HG03064 (cell line): ENCODE data around the gene NAV2.

Source experiments
- ATAC-seq: cut with Tn5 transposase; IDR thresholded peaks from one replicate; pipeline ENCODE4 v1.9.1; 2021; ENCODE audit warnings: low read depth; ENCODE audit not compliant: unreplicated experiment

Gene NAV2

DNA sequence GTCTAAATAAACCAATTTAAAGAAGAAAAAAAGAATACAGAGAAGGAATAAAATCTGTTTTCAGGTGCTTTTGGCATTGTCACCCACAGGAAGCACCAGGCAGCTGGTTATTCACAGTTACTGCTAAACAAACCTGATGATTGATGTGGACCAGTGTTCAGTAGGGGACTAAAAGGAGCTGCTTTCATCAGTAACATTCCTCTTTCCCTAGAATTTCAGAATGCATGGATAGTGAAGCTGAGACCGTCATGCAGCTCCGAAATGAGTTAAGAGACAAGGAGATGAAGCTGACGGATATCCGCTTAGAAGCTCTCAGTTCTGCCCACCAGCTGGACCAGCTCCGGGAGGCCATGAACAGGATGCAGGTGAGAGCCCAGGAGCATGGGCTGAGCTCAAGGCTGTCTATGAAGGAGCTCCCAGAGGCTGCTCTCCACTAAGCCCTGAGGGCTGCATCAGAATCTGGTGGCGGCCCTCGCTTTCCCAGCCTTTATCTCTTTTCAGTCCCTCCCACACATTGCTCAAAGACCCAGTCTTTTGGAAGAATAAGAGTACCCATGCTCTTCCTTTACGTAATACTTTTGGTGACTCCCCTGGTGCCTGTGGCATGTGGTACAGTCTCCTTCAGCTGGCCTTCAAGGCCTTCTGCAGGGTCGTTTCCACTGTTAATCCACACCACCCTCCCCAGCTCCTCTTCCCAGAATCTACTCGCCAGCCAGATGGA is 378.2 kb downstream of the NAV2 start:
- no peak for ATAC-seq

DNA sequence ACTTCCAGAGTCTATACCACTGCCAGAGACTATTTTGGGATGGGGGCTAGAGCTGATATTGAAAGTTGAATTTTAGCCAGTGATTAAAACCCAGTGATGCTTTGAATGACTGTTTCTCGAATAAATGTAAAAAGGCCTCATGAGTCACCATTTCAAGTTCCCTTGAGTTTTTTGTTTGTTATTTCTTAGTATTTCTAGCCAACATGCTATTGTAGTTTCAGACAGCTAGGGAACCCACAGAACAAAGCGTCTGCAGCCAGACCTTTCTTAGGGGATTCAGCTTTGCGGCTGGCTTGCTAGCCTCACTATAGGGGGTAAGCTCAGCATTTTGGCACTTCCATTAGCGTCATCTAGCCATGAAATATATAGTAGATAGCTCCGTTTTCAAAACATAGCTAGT is 381.1 kb downstream of the NAV2 start:
- no peak for ATAC-seq

DNA sequence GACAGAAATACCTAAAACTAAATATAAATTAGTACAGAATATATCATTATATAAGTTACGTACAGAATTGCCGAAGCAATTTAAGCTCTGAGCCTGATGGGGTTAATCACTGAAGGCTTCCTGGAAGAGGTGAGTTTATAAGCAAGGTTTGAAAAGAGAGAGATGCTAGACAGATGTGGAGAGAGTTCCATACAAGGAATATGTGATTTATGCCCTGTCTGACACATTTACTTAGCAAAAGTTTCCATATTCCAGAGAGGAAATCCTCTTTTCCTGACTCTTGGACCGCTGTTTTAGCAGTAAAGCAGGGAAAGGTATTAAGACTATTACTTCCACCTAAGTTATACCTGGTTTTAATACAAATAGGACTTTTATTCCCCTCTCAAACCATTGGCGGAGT is 382.6 kb downstream of the NAV2 start:
- no peak for ATAC-seq

DNA sequence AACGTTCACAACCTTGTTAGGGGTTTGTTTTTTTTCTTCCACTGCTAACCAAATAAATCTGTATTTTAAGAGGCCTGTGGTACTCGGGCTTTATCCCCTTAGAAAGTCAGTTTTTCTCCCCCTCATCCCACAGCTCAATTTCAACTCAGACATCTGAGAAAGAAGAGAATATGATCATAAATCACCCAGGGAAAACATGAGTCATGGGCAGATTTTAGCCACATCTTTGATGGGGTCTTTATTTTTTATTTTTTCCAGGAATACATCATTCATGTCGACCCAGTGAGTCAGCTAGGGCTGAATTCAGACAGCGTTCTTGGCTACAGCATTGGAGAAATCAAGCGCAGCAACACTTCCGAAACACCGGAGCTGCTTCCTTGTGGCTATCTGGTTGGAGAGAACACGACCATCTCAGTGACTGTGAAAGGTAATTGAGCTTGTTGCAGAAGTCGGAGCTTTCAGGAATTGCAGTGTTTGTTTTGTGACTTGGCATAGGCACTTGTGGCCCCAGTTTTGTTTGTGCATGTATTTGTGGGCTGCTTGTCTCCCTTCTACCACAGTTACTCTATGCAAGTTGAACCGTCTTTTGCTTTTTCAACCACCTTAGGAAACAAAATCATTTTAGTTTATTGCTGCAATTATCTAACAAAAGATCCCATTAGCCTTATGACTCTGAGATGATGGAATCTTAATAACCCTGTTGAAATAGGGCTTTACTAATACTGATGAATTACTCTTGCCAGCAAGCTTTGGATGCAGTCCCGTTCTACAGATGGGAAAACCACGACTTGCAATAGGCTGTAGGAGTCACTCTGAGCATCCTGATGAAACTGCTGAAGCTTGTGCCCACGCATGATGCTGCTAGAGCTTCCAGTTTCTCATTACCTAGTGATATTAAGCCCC is 384.9 kb downstream of the NAV2 start:
- no peak for ATAC-seq

DNA sequence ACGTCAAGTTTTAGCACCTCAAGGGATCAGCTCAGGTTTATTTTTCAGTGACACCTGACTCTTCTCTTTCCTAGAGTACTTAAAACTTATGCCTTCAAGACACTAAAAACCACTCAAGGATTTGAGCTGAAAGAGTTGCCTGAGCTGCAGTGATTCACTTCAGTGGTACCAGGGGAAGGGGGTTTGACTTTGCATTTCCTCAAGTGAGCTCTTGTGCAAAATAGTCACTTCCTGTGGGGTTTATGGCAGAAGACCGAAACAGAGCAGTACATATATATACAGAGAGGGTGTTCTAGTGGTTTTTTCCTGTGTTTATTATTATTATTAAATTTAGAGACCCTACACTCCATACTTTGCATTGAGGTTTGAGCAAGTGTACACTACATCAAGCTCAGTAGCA is 386.9 kb downstream of the NAV2 start:
- no peak for ATAC-seq

DNA sequence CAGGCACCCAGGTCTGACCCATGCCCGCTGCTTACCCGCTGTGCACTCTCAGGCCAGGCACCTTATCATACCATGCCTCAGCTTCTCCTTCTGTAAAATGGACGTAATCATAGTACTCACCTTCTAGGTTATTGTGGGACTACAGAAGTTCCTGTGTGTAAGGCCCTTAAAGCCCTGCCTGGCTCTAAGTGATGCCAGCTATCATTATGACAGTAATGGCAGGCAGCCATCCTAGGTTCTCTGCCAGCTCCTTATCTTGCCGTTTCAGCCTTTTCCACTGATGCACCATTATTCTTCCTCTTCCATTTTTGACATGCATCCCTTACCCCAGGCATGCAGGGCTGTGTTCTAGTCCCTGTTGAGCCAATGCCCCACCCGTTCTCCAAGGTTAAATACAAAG is 389.8 kb downstream of the NAV2 start:
- no peak for ATAC-seq

DNA sequence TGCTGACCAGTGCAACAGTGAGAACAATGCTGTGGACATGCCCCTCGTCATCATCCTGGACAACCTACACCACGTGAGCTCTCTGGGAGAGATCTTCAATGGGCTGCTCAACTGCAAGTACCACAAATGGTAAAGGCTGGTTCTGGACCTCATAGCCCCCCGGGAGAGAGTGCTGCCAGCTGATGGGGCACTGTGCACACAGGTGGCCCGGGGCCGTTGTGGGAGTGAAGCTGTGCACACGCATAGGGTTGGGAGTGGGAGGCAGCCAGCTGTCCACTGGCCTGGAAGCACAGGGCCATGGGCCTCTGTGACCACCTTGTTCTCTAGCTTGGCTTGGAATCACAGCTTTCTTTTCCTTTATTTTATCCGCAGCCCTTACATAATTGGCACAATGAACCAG is 390.6 kb downstream of the NAV2 start:
- no peak for ATAC-seq

DNA sequence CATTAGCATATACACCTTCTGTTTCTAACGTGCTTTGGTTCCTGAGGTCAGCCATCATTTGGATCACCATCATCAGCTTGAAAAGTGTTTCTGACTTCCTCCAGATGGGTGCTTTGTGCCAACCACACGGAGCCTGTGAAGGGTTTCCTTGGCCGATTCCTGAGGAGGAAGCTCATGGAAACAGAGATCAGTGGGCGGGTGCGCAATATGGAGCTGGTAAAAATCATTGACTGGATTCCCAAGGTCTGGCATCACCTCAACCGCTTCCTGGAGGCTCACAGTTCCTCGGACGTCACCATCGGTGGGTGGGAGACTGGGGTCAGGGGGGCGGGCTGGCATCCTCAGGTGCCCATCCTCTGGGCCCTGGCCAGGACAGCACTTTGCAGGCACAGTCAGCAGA is 392.8 kb downstream of the NAV2 start:
- no peak for ATAC-seq

DNA sequence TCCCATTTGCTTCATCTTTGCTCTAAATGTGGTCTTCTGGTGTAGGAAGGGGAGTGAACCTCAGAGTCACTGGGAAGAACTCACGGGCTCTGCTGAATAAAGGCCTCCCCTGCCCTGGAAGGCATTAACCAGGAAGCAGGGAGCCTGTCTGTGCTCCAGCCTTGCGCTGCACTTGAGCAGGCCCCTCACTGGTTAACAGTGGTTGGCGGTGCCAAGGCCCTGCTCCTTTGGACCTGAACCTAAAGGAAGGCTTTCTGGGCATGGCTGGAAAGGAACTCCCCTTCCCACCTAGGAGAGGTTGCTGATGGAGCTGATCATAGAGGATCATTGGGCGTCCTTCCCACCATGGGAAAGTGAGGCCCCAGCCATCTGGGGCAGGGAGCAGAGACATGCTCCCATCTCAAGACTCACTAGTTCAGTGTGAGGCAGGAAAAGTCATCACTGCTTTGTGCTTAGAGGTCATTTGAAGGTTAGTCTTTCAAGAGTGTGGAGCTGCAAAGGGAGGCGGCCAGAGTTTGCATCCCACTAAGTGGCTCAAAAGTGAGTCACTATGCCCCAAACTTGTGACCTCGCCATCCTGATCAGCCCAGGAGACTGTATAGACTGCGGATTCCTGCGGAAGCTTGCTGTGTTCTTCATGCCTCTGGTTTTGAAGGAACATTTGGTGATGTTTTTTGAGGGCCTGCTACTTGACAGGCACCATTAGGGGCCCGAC is 397.3 kb downstream of the NAV2 start:
- no peak for ATAC-seq

DNA sequence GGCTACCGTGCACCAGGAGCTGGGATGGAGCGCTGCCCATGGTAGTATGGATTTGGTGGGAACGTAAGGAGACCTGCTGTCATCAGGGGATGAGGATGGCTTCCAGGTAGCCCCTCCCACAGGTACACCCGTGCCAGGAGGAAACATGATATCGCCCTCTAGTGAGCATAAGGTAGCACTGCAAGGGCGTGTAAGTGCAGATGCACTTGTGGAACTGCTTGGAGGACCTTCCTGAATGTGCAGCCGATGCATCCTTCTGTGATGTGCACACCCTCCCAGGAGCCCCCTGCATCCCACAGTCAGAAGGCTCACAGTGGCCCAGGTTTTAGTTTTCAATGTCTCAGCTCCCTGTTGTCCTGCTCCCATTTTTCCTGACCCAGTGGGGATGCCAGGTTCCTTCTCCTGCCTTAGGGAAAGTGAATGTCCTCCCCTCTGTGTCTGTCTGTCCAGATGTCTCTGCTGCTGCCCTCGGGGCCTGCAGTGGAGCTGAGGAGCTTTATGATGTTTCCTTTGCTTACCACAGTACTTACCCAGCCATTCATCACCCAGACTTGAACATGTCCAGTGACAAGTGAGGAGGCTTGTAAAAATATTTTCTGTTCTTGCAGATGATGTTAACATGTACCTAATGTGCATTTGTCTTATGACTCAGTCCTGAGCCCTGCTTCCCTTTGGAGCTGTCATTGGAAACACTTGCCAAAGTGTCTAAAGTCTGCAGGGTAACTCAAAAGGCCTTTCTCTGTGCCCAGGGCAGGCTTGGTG is 398.5 kb downstream of the NAV2 start:
- ATAC-seq: peak; percentile 69

DNA sequence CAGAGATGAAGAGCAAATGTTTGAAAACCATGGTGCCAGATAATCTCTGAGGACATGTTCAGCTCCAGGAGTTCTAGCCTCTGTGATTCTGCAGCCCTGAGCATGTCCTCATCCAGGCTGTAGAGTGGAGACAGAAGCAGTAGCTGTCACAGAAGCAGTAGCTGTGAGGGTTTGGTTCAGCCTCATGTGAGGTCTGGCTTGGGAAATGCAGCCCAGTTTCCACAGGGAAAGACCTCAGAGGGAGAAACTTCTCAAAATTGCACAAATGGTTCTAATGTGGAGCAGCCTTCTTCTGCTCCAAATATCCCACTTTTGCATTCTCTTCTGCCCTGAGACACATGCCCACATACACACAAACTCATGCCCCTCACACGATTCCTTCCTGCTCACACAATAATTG is 399.2 kb downstream of the NAV2 start:
- no peak for ATAC-seq

DNA sequence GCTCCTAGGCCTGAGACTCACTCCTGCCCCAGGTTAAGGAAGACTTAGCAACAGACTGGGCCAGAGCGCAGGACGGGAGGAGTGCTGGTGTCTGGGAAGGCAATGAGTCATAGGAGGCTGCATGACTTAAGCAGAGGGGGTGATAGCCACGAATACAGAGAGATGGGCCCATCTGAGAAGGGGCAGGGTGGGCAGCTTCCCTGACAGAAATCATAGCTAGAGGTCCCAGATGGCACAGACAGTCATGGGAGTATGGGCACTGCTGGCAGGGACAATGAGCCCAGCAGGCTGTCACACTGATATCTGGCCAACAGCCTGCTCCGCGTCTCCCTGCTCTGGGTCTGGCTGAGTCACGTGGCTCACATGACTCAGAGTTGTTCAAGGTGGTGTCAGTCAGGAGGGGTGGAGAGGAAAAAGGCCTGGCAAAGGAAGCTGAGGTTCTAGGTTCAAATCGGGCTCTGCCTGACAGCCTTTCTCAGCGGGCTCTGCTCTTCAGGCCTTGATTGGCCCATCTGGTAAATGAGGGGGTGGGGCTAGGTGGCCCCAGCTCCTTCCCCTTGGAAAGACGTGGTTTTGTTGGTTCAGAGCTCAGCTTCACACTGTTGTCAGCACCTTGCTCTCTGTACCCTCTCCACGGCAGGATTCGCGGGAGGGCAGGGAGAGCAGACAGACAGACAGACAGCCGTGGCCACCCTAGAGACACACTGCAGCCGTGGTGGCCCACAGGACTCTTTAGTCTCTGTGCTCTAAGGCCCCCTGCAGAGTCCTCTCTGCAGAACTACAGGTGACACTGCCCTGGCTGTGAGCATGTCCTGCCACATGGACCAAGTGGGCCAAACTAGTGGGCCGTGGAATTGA is 399.9 kb downstream of the NAV2 start:
- ATAC-seq: no peak

DNA sequence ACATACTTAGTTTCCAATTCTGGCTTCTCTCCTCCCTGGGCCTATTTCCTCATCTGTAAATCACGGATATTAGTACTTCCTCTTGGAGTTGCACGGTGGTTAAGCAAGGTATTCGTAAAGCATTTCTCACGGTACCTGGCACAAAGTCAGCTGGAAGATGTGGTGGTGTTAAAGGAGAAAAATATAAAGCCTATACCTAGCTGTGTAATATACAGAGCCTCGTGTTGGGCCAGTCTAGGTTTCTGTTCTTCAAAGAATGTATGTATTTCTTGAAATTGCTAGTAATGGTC is 400.5 kb downstream of the NAV2 start:
- ATAC-seq: no peak

DNA sequence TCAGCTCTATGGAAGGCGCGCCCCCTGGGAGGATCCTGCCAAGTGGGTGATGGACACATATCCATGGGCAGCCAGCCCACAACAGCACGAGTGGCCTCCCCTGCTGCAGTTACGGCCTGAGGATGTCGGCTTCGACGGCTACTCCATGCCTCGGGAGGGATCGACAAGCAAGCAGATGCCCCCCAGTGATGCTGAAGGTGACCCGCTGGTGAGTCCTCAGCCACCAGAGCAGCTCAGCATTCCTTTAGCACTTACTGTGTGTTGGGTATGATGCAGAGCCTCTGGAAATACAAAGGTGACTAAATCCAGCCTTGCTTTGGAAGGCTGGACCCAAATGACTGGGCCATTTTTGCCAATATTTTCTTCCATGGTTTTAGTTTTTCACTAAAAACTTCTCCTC is 402.0 kb downstream of the NAV2 start:
- no peak for ATAC-seq

DNA sequence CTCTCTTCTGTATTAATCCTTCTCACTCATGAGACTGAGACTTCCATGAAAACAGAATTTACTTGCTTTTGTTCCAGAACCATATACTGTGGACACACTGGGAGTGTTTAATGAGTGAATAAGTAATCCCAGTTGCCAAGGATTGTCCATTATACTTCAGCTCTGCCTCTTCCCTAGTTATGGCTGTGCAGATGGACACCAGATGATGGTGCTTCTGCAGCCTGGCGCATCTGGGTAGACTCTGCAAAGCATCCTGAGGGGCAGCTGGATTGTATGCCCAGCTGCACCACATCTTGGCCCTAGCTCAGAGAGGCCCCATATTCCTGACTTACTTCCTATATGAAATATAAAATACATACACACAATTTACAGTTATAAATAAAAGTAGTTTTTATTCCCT is 404.2 kb downstream of the NAV2 start:
- no peak for ATAC-seq

DNA sequence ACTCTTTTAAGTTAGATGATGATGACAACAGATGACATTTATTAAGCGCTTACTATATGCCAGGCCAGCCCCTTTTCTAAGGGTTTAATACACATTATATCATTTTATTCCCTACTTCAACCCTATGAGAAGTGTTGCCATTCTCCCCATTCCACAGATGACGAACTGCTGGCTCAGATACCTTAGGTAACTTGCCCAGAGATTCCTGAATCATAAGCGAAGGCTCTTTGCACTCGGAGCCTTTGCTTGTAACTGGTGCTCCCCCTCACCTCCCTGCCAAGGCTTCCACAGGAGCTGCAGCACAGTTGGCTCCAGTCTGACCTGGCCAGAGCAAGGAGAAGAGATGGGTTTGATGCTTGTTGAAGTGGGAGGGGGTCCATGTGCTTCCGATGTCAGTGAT is 404.7 kb downstream of the NAV2 start:
- no peak for ATAC-seq

DNA sequence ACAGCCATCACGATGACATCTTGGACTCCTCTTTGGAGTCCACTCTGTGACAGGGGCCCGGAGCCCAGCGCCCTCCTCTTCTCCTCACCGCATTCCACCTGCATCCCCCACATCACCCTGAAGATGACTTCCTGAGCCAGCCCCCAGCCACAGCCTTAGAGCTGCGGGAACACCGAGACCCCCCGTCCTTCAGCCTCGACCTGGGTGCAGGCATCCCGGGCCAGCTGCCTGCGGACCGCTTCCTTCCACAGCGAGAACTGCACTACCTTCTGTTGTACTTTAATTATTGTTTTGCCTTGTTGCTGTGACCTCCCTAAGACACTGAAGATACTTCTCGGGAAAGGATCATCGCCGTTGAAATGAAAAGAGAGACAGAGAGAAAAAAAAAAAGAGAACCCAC is 405.6 kb downstream of the NAV2 start:
- ATAC-seq: no peak

DNA sequence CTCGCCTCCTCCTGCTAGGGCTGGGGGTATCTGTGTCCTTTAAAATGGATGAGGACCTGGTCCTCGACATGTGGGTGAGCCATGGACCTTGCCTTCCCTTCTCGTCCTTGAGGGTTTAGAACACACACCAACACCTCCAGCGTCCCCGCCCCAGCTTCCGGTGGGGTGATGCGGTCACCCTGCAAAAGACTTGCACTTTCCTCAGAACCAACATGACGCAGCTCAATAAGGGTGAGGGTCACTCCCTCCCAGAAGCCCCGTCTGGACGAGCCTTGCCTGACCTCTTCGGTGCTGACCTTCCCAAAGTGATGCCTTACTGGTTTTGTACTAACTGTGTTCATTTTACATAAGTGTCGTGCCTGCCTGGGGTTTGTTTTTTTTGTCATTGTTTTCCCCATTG is 406.7 kb downstream of the NAV2 start:
- ATAC-seq: no peak

DNA sequence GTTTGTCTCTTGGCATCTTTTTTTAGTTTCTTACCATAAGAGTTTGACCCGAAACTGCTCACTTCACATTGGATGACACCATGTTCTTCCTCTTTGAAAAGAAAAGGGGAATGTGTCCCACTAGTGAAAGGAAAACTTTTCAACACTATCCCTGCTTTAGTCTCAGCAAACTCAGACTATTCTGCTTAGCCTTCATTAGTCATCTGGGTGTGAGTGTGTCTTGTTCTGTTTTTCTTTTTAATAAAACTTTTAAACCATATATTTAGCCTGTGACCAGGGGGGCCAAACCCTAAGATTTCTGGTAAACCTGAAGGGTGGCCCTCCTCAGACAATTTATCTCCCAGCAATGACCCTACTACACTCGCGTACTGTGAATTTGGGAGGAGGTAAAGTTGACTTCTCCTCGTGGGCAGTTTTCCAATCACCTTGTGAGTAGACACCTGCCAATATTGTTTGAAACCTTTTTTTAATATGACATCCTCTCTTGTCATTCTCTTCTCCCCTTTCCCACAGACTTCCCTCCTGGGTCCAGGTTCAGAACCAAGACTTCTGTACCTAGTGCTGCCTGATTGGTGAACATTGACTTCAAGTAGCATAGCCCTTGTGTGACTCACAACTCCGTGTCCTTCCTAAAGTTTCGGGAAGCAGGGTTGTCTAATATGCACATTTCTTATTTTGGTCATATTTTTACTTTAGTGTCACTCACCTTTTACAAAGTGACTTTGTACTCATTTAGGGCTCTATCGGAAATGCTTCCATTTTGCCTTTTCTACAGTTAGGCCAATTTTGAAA is 407.7 kb downstream of the NAV2 start:
- no peak for ATAC-seq
